ENCODE data around the gene ERMARD. TPM values are rescaled to one million over a fixed set of nuclear protein-coding genes. Genes with fewer than 3 reads are reported as not detected.
"Not testable (repeated sequence)": the region's sequence is repeated elsewhere in the genome, so short reads cannot be mapped to it uniquely, and the experiment has no call there.

The ERMARD gene
- total RNA-seq, 2 donors from 2014 or later: 14.2 to 15.7 TPM

DNA sequence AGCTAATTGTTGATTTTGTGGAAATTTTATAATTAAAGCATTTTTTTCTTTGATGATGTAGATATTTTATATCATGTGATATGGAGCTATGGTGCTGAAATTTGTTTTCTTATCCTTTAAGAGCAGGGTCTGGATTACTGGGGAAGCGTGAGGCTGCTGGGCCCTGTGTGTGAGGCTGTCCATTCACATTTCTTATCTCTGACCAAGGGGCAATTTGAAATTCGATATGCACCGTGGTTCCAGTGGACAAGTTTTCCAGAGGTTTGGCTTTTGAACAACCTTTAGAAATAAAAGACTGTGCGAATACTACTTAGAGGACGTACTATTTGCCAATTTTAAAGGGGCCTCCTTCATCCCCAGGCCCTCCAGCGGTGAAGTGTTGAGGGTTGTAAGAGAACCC, 3.7 kb downstream of the ERMARD start:
- Histone ChIP-seq H3K27me3 (no peaks in the 10 kb centered on the region), H3K27ac (no peak overlapping the region), H3K36me3 (no peaks in the 10 kb centered on the region), H3K9ac (ENCODE audit: low read depth in 2 of 2, low read length in 2 of 2) (no peak overlapping the region), H3K4me1 (peaks cover 8% of the 10 kb centered on the region), H3K9me3 (no peaks in the 10 kb centered on the region), H3K4me3 (no peak overlapping the region)
- intact Hi-C loops (cut with DNase I): loop anchor here (10.0 kb wide), 1 partner anchor 50 kb away; the partner anchor contains the start of genes C6orf120 and WDR27
- DNase-seq: no peak
- TF ChIP-seq, protein P1, sequence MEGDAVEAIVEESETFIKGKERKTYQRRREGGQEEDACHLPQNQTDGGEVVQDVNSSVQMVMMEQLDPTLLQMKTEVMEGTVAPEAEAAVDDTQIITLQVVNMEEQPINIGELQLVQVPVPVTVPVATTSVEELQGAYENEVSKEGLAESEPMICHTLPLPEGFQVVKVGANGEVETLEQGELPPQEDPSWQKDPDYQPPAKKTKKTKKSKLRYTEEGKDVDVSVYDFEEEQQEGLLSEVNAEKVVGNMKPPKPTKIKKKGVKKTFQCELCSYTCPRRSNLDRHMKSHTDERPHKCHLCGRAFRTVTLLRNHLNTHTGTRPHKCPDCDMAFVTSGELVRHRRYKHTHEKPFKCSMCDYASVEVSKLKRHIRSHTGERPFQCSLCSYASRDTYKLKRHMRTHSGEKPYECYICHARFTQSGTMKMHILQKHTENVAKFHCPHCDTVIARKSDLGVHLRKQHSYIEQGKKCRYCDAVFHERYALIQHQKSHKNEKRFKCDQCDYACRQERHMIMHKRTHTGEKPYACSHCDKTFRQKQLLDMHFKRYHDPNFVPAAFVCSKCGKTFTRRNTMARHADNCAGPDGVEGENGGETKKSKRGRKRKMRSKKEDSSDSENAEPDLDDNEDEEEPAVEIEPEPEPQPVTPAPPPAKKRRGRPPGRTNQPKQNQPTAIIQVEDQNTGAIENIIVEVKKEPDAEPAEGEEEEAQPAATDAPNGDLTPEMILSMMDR (IDR thresholded peaks at IDR 0.05): no peak

DNA sequence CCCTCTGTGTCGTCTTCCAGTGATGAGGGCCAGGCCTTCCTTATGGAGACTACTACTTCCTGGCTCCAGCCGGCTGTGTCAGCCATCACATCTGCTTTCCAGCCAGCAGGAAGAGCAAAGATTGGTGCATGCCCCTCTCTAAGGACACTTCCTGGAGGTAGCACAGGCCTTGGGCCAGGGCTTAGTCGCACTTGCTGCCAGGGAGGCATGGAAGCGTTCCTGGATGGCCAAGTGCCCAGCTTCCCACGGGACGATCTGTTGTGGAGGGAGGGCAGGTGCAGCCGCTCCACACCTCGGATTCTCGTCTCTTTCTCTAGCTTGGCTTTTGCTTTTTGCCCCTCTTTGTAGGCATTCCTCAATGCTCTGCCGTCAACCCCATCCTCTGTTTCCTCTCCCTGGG, 11.9 kb downstream of the ERMARD start:
- no peak for DNase-seq
- H3K4me3 ChIP-seq: no peak overlapping the region
- H3K9ac ChIP-seq (ENCODE audit: low read depth in 2 of 2, low read length in 2 of 2): no peak overlapping the region
- no peaks in the 10 kb centered on the region for H3K27me3 ChIP-seq
- TF ChIP-seq, protein P1 (IDR thresholded peaks at IDR 0.05): no peak
- H3K27ac ChIP-seq: no peak overlapping the region
- intact Hi-C loops (cut with DNase I): no loop called here
- no peaks in the 10 kb centered on the region for H3K4me1 ChIP-seq
- H3K9me3 ChIP-seq: no peaks in the 10 kb centered on the region
- H3K36me3 ChIP-seq: no peaks in the 10 kb centered on the region

DNA sequence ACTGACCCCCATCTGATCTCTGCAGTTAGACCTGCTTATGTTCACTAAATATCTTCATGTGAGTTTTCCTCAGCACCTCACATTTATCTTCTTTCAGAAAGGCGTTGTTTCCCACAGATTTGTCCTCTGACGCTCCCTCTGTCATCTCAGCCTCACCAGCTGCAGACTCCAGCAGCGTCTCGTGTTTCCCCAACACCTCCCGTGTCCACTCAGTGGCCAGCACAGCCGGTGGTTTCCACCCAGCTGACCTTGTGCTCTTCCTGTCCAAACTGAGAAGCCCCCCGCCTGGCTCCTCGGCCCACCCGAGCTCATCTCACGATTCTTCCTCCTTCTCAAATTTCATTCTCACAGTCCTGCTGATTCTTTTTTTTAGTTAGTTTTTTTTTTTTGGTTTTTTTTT, 12.5 kb downstream of the ERMARD start:
- Histone ChIP-seq H3K4me1 (no peaks in the 10 kb centered on the region), H3K4me3 (no peak overlapping the region), H3K9me3 (no peaks in the 10 kb centered on the region), H3K27me3 (no peaks in the 10 kb centered on the region), H3K27ac (no peak overlapping the region), H3K36me3 (no peaks in the 10 kb centered on the region), H3K9ac (ENCODE audit: low read depth in 2 of 2, low read length in 2 of 2) (no peak overlapping the region)
- no peak for DNase-seq
- intact Hi-C loops (cut with DNase I): no loop called here
- TF ChIP-seq, protein P1 (IDR thresholded peaks at IDR 0.05): no peak

DNA sequence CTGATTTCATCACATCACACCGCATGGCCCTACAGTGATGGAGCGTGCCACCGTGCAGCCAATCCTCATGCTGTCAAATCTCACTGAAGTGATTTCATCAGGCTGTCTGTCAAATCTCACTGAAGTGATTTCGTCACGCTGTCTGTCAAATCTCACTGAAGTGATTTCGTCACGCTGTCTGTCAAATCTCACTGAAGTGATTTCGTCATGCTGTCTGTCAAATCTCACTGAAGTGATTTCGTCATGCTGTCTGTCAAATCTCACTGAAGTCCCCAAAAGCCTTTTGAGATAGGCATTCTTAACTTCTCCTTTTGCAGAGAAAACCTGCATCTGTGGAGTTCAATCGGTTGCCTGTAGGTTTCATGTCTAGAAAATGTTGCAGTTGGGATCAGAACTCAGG, 14.4 kb downstream of the ERMARD start:
- H3K36me3 ChIP-seq: not testable (repeated sequence)

DNA sequence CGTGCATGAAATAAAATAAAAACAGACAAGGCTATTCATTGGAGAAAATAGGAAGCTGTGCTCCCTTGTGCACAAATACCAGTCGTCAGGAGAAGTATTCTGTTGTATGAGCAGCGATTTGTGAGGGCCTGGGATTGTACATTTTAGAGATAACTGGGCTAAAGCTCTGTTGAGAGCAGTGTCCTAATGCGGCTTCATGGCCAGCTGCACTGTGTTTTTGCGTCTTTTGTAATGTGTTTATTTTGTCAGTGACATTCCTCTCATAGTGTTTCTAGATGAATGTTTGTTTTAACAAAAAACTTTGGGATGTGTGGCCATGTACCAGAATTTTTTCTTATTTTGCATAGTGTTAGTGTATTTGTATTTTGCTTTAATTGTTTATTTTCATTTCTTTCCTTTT, 14.8 kb downstream of the ERMARD start:
- no peak overlapping the region for H3K27ac ChIP-seq
- intact Hi-C loops (cut with DNase I): no loop called here
- H3K36me3 ChIP-seq: no peaks in the 10 kb centered on the region
- TF ChIP-seq, protein P1 (IDR thresholded peaks at IDR 0.05): no peak
- DNase-seq: no peak
- no peaks in the 10 kb centered on the region for H3K27me3 ChIP-seq
- H3K4me3 ChIP-seq: no peak overlapping the region
- no peaks in the 10 kb centered on the region for H3K4me1 ChIP-seq
- H3K9ac ChIP-seq (ENCODE audit: low read depth in 2 of 2, low read length in 2 of 2): no peak overlapping the region
- no peaks in the 10 kb centered on the region for H3K9me3 ChIP-seq

More for the DNA sequence above, 14.4 kb downstream of the ERMARD start:
- H3K9me3 ChIP-seq; H3K27ac ChIP-seq; H3K4me1 ChIP-seq; H3K4me3 ChIP-seq; DNase-seq; intact Hi-C loops (cut with DNase I); H3K27me3 ChIP-seq; H3K9ac ChIP-seq (ENCODE audit: low read depth in 2 of 2, low read length in 2 of 2): not testable (repeated sequence)

DNA sequence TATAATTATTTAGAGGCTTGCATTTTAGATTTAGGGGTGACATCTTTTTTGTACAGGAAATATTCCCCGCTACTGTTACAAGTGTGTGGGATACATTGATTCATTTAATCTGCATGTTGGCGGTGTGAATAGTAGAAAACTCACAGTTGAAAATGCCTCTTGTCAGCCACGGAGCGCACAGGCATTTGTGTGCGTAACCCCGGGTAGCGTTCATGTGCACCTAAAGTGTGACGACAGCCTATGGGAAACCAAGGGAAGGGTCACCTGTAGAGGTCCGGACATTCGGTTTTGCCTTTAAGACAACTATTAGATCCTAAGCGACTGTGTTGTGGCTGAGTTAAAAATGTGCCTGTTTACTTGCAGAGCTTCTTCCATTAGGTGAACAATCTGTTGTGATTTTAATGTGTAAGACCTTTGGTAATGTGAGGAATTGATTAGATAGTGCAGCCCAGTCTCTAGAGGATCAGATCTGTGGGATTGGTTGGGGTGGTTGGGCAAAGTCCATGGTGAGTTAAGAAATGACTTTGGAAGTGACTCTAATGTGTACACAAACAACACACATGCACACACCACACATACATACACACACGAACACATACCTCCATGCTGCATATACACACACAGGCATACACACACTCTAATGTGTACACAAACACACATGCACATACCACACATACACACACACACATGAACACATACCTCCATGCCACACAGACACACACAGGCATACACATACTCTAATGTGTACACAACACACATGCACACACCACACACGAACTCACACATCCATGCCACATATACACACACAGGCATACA, 15.7 kb downstream of the ERMARD start:
- DNase-seq: no peak
- TF ChIP-seq, protein P1 (IDR thresholded peaks at IDR 0.05): no peak
- Histone ChIP-seq H3K27ac (no peak overlapping the region), H3K36me3 (no peaks in the 10 kb centered on the region), H3K4me1 (no peaks in the 10 kb centered on the region), H3K27me3 (no peaks in the 10 kb centered on the region), H3K9ac (ENCODE audit: low read depth in 2 of 2, low read length in 2 of 2) (no peak overlapping the region), H3K4me3 (no peak overlapping the region), H3K9me3 (no peaks in the 10 kb centered on the region)
- intact Hi-C loops (cut with DNase I): no loop called here
